K562 (cell line): ENCODE measurements around the gene CDC42EP2. TPM values are rescaled to one million over a fixed set of nuclear protein-coding genes. Genes with fewer than 3 reads are reported as not detected.

ENCODE experiments used
- CCNT2 ChIP-seq: IDR thresholded peaks from 2 replicates; pipeline ENCODE4 v1.6.1; 2011; ENCODE audit warnings: borderline replicate concordance, low read depth, mild to moderate bottlenecking, moderate library complexity, mixed read lengths, low read length; ENCODE audit not compliant: insufficient read length; ENCODE audit errors: extremely low read depth
- DDX20 ChIP-seq: fragments of 450-650 bp; IDR thresholded peaks from 2 replicates; pipeline ENCODE4 v1.6.1; 2016; ENCODE audit warnings: missing genetic modification characterization, low read depth, mild to moderate bottlenecking, missing compliant biosample characterization, moderate library complexity
- ESRRA ChIP-seq: fragments of 450-650 bp; IDR thresholded peaks from 2 replicates; pipeline ENCODE4 v1.6.1; 2014; ENCODE audit warnings: low read depth, mild to moderate bottlenecking, moderate library complexity, borderline replicate concordance
- KLF13 ChIP-seq: fragments of 450-650 bp; IDR thresholded peaks from 2 replicates; pipeline ENCODE4 v1.6.1; 2016; ENCODE audit warnings: missing genetic modification characterization, low read depth, mild to moderate bottlenecking, missing compliant biosample characterization, moderate library complexity, borderline replicate concordance
- MTA2 ChIP-seq: fragments of 450-650 bp; IDR thresholded peaks from 2 replicates; pipeline ENCODE4 v1.6.1; 2016; ENCODE audit warnings: low read depth
- TCF3 ChIP-seq: sonication (generic); formaldehyde crosslinking; IDR thresholded peaks from 2 replicates; pipeline ENCODE4 v1.4.0; 2020; ENCODE audit warnings: mild to moderate bottlenecking, missing genetic modification reagents
- TEAD4 ChIP-seq, 2 experiments: sonication (generic) in 1 of 2; formaldehyde crosslinking in 1 of 2; IDR thresholded peaks; 2 replicates each; pipeline versions ENCODE4 v1.6.1 to v1.8.0; 2012 to 2022; ENCODE audit warnings: borderline replicate concordance in 1 of 2, inconsistent platforms in 1 of 2, low read length in 1 of 2, mild to moderate bottlenecking in 1 of 2, missing genetic modification reagents in 1 of 2
- YY1 ChIP-seq, 3 experiments: IDR thresholded peaks; 2 replicates each; pipeline ENCODE4 v1.6.1; 2011; ENCODE audit warnings: low read length in 2 of 3, mild to moderate bottlenecking in 2 of 3, moderate library complexity in 2 of 3, borderline replicate concordance in 1 of 3, control low read depth in 1 of 3, low read depth in 1 of 3; ENCODE audit not compliant: insufficient read depth in 3 of 3, insufficient replicate concordance in 2 of 3, control insufficient read depth in 1 of 3, insufficient read length in 1 of 3; ENCODE audit errors: extremely low read depth in 1 of 3
- ZNF274 ChIP-seq: IDR thresholded peaks from 2 replicates; pipeline ENCODE4 v1.6.1; 2011; ENCODE audit warnings: low read depth, mild to moderate bottlenecking, low read length, moderate library complexity, borderline replicate concordance
- polyA plus RNA-seq, 8 experiments: library from polyadenylated mRNA; depleted of rRNA in 4 of 8; stranded (reverse) in 5 of 8; unstranded in 3 of 8; fragments of >200 nt; fragmentation: Nextera tagmentation in 2 of 8; fragmentation: Illumina TruSeq in 1 of 8; extraction: Ambion mirVana in 2 of 8; extraction: Trizol in 1 of 8; gene quantifications; 2 replicates each; pipeline versions ENCODE4 v1.2.1 to v1.2.3, GENCODE V29; 2011 to 2014; ENCODE audit warnings: inconsistent platforms in 1 of 8, missing spikeins in 1 of 8
- total RNA-seq, 7 experiments: library from RNA; depleted of rRNA in 6 of 7; stranded (reverse); fragments of >200 nt in 6 of 7; fragmentation: Illumina TruSeq in 2 of 7; extraction: Trizol in 2 of 7; gene quantifications; 2 replicates each; pipeline versions ENCODE4 v1.2.1 to v1.2.3, GENCODE V29; 2011 to 2021; ENCODE audit warnings: low replicate concordance in 1 of 7
- TF ChIP-seq, protein P1 (sequence below): fragments of 450-650 bp; IDR thresholded peaks from 2 replicates; pipeline ENCODE4 v1.6.1; 2018; ENCODE audit not compliant: partially characterized antibody
- TF ChIP-seq, protein P2 (sequence below), 2 experiments: IDR thresholded peaks in 1 of 2; conservative IDR thresholded peaks in 1 of 2; 2 replicates each; pipeline ENCODE4 v1.6.1; 2016; ENCODE audit warnings: low read depth in 2 of 2, mild to moderate bottlenecking in 1 of 2, missing compliant biosample characterization in 1 of 2, missing genetic modification characterization in 1 of 2, moderate library complexity in 1 of 2
- TF ChIP-seq, protein P3 (sequence below): IDR thresholded peaks from 2 replicates; pipeline ENCODE4 v1.6.1; 2012; ENCODE audit warnings: low read depth, low read length, improper control_type of control experiment, borderline replicate concordance
- TF ChIP-seq, protein P4 (sequence below): fragments of 450-650 bp; formaldehyde crosslinking; IDR thresholded peaks from 2 replicates; pipeline ENCODE4 v1.4.0; 2020; ENCODE audit warnings: mild to moderate bottlenecking, moderate library complexity

The CDC42EP2 gene
- total and polyA plus RNA-seq, 9 of the 15 experiments (the other 6 are each of a cell fraction or from before 2014, with no cell fraction given) = 0.27 to 3.5 (median 0.83) TPM; not detected in 1

DNA sequence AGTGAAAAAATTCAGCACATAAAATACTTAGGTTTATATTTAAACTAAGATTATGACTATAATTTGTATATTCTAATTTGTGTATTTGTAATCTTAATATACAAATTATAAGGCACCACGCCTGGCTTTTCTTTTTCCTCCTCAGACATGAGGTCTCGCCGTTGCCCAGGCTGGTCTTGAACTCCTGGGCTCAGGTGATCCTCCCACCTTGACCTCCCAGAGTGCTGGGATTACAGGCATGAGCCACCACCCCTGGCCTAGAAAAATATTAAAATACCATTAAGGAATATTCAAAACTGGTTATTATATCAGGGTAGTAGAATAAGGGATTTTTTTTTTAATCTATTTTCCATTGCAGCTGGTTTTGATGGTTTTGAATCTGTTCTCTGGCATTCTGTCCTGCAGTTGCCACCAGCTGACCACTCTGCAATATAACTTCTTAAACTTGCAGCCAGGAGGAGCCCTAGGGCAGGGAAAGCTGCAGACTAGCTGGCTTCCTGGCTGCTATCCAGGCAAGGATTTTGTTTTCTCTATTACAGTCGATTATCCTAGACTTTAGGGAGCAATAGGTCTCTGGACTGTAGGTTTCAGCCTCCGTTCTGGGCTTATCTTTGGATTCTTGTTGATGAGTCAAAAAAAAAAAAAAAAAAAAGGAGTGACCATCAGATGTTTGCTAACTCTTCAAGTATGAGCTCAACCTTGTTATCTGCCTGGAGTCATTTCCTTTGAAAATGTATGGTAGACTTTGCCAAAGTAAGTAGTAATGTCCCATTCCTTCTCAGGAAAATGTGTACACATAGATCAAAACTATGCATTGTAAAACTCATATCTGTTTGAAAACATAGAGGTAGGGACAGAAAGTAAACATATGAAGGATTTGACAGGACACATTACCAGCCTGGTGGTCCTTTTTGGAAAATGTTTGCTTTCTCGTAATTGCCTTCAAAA lies 39.7 kb upstream of the CDC42EP2 start (continued):
- TF ChIP-seq, protein P1, sequence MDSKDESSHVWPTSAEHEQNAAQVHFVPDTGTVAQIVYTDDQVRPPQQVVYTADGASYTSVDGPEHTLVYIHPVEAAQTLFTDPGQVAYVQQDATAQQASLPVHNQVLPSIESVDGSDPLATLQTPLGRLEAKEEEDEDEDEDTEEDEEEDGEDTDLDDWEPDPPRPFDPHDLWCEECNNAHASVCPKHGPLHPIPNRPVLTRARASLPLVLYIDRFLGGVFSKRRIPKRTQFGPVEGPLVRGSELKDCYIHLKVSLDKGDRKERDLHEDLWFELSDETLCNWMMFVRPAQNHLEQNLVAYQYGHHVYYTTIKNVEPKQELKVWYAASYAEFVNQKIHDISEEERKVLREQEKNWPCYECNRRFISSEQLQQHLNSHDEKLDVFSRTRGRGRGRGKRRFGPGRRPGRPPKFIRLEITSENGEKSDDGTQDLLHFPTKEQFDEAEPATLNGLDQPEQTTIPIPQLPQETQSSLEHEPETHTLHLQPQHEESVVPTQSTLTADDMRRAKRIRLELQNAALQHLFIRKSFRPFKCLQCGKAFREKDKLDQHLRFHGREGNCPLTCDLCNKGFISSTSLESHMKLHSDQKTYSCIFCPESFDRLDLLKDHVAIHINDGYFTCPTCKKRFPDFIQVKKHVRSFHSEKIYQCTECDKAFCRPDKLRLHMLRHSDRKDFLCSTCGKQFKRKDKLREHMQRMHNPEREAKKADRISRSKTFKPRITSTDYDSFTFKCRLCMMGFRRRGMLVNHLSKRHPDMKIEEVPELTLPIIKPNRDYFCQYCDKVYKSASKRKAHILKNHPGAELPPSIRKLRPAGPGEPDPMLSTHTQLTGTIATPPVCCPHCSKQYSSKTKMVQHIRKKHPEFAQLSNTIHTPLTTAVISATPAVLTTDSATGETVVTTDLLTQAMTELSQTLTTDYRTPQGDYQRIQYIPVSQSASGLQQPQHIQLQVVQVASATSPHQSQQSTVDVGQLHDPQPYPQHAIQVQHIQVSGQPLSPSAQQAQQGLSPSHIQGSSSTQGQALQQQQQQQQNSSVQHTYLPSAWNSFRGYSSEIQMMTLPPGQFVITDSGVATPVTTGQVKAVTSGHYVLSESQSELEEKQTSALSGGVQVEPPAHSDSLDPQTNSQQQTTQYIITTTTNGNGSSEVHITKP = peak; percentile 18
- TF ChIP-seq CCNT2 = no peak
- TF ChIP-seq YY1 (IDR thresholded peaks at IDR 0.05; ENCODE audit: borderline replicate concordance in 1 of 3, control insufficient read depth in 1 of 3, extremely low read depth in 1 of 3, insufficient read depth in 3 of 3, insufficient read length in 1 of 3, insufficient replicate concordance in 2 of 3, low read depth in 1 of 3, low read length in 2 of 3) = no peak
- TF ChIP-seq, protein P2, sequence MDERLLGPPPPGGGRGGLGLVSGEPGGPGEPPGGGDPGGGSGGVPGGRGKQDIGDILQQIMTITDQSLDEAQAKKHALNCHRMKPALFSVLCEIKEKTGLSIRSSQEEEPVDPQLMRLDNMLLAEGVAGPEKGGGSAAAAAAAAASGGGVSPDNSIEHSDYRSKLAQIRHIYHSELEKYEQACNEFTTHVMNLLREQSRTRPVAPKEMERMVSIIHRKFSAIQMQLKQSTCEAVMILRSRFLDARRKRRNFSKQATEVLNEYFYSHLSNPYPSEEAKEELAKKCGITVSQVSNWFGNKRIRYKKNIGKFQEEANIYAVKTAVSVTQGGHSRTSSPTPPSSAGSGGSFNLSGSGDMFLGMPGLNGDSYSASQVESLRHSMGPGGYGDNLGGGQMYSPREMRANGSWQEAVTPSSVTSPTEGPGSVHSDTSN (CRISPR knock-in tag; IDR thresholded peaks at IDR 0.05; ENCODE audit: low read depth) = no peak
- TF ChIP-seq, protein P2 (tag; conservative IDR thresholded peaks at IDR 0.05; ENCODE audit: low read depth) = no peak
- TF ChIP-seq, protein P3, sequence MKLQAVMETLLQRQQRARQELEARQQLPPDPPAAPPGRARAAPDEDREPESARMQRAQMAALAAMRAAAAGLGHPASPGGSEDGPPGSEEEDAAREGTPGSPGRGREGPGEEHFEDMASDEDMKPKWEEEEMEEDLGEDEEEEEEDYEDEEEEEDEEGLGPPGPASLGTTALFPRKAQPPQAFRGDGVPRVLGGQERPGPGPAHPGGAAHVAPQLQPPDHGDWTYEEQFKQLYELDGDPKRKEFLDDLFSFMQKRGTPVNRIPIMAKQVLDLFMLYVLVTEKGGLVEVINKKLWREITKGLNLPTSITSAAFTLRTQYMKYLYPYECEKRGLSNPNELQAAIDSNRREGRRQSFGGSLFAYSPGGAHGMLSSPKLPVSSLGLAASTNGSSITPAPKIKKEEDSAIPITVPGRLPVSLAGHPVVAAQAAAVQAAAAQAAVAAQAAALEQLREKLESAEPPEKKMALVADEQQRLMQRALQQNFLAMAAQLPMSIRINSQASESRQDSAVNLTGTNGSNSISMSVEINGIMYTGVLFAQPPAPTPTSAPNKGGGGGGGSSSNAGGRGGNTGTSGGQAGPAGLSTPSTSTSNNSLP = peak; percentile 87; the same call in 1 of the 2 replicates
- TF ChIP-seq TEAD4 (IDR thresholded peaks at IDR 0.05; ENCODE audit: low read length) = peak; percentile 53
- TF ChIP-seq TEAD4 (CRISPR knock-in tag; IDR thresholded peaks at IDR 0.05; ENCODE audit: borderline replicate concordance) = no peak
- TF ChIP-seq ESRRA = no peak
- TF ChIP-seq KLF13 (tag) = no peak
- no peak for TF ChIP-seq DDX20 (tag)
- TF ChIP-seq, protein P4, sequence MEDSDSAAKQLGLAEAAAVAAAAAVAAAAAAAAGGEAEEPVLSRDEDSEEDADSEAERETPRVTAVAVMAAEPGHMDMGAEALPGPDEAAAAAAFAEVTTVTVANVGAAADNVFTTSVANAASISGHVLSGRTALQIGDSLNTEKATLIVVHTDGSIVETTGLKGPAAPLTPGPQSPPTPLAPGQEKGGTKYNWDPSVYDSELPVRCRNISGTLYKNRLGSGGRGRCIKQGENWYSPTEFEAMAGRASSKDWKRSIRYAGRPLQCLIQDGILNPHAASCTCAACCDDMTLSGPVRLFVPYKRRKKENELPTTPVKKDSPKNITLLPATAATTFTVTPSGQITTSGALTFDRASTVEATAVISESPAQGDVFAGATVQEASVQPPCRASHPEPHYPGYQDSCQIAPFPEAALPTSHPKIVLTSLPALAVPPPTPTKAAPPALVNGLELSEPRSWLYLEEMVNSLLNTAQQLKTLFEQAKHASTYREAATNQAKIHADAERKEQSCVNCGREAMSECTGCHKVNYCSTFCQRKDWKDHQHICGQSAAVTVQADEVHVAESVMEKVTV (CRISPR knock-in tag) = peak; percentile 95
- TF ChIP-seq TCF3 = peak; percentile 45
- no peak for TF ChIP-seq ZNF274
- no peak; the same call in 1 of the 2 replicates for TF ChIP-seq MTA2
